Activated naive CD8-positive, alpha-beta T cell treated with anti-CD3 and anti-CD28 coated beads, Interleukin-2, amount 50 U/mL, for 16 hours (primary cell): Measurements from ENCODE around the gene ADCY6.

Experiments
- DNase-seq: peaks from one replicate; pipeline ENCODE4 v3.0.0-alpha.2; 2020; ENCODE audit warnings: low read depth, low spot score

The ADCY6 gene

DNA sequence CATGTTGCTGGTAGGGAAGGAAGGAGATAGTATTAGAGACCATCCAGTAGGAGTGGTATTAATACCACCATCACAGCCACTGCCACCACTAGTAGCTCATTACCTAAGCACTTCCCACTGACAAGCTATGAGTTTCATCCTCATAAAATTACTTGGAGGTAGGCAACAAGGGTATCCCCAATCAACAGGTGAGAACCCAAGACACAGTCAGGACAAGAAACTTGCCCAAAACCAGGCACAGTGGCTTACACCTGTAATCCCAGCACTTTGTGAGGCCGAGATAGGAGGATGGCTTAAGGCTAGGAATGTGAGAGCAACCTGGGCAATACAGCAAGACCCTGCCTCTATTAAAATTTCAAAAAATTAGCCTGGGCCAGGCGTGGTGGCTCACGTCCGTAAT, 5.5 kb downstream of the ADCY6 start:
- no peak for DNase-seq

- no peak for DNase-seq
Measured at GRCh38 chr12:48782457-48783395, 6.2 kb downstream of the ADCY6 start.

- no peak for DNase-seq
Measured at GRCh38 chr12:48781750-48782456, 7.0 kb downstream of the ADCY6 start.

DNA sequence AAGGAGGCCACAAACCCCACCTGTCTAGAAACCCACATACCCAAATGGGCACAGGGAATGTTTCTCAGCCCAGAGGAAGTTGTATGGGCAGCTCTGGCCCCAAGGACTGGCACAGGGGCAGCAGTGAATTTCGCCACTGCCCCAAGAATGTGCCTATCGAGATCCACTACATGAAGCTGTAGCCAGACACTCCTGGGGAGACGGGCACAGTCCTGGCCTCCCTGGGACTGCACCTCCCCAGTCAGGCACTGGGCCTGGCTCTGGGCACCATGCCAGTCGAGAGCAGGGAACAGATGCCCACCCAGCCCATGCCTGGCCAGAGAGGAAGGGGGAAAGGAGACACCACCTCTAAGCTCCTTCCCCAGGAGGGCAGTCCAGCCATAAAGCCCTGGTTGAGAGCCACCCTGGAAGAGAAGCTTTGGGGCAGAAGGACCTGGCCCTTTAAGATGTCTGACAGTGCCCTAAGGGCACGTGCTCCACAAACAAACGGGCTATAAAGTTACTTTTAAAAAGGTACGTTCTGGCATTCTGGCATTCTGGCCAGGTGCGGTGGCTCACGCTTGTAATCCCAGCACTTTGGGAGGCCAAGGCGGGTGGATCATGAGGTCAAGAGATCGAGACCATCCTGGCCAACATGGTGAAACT, 8.4 kb downstream of the ADCY6 start:
- no peak for DNase-seq

DNA sequence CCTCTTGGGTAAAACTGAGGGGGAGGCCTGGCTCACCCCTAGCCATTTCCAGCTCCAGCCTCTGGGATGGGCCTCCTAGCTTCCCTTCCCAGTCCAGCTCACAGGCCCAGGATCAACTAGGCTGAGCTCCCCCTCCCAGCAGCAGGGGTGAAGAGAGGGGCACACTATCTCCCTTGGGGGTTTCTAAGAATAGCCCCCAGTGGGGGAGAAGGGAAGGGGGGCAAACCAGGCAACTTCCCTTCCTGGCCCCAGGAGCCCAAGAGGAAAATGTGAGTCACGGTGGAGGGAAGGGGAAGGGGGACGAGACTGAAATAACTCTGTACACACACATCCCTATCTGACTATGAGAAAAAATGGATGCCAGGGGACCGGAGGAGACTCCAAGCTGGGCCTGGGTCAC, 9.0 kb downstream of the ADCY6 start:
- DNase-seq, result no peak

DNA sequence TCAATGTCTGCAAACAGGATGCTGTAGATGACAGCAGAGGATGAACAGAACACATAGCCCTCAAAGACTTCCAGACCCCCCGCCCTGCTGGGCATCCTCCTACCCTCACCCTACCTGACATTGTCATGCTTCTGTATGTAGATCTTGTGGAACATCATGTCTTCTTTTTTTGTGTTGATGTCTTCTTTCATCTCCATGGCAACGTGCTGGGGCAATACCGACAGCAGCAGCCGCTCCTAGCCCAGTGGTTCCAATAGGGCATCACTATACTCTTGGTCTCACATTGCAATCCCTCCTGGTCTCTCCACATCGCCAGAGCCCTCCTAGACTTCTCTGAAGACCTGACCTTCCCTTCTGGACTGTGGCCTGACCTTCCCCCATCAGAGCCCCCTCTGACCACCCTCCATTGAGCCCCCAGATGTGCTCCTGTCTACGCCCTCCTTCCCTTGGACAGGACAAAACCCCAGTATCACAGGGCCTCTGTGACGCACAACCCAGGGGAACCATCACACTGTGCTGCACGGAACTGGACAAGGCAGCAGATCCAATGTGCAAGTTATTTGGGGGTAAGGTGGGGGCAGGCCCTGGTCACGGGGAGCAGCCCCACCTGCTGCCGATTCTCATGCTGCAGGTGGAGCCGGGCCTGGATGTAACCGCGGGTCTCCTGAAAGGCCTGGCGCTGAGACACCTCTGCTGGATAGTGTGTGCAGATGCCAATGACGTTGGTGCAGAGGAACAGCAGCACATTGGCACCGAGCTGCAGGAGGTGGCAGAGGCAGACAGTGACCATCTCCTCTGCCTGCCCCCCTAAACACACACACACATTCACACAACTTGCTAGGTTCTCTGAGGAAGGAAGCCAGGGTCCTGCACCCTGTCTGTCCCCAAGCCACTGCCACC, 11.1 kb downstream of the ADCY6 start:
- no peak for DNase-seq

GRCh38 chr12:48776956-48777355, 11.9 kb downstream of the ADCY6 start:
- no peak for DNase-seq

- DNase-seq, result no peak
Measured at GRCh38 chr12:48775991-48776649, 12.8 kb downstream of the ADCY6 start.

DNA sequence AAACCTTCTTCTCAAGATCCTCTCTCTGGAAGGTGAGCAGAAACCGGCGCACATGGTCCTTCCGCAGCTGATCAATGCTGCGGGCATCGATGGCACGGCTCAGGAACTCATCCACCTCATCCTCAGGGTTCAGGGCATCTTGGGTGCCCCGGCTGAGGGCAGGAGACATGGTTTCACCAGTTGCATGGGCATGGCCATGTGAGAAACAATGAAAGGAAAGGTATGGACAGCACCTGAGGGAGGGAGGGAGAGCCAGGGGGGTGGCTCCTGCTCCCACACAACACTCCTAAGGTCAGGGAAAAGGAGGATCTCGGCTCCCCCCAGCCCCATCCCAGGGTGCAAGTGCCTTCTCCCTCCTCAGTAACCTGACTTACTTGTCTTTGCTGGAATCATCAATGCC, 13.6 kb downstream of the ADCY6 start:
- DNase-seq, result no peak

GRCh38 chr12:48774516-48774915, 14.4 kb downstream of the ADCY6 start:
- no peak for DNase-seq

DNA sequence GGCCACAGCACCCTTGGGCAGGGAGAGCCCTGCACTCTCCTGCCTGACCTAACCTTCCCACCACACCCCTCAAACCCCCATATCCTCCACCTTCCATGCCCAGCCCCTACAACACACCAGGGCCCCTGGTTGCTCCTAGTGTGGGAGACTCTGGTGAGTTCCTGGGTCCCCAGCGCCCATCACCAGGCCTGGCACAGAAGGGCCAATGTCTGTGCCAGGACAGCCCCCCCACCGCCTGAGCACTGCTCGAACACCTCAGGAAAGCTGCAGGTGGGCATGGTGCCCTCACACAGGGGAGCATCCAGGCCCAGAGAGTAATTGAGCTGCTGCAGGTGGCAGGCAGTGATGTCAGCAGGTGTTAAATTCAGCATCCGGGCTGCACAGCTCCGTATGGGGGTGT, 15.2 kb downstream of the ADCY6 start:
- DNase-seq, result no peak

DNA sequence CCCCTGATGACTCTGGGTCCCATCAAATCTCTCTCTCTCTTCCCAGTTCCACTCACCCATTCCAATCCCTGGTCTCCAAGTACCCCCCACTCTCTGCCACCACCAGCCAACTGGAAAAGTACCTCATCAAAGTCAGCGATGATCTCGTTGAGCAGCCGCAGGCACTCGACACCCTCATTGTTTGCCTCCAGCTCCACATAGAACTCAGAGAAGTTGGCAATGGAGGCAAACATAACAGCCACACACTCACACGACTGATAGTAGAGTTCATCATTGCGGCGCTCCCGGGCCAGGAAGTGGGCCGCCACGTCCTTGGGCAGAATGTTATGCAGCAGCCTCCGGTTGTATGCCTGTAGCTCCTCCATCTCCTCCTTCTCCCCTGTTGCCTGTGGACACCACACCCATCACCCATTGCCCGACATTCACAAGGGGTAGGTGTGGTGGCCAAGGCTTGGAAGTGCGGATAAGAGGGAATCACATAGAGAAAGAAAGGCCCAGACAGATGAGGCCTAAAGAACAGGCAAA, 17.2 kb downstream of the ADCY6 start:
- no peak for DNase-seq

- no peak for DNase-seq
Measured at GRCh38 chr12:48770756-48771155, 18.1 kb downstream of the ADCY6 start.

DNA sequence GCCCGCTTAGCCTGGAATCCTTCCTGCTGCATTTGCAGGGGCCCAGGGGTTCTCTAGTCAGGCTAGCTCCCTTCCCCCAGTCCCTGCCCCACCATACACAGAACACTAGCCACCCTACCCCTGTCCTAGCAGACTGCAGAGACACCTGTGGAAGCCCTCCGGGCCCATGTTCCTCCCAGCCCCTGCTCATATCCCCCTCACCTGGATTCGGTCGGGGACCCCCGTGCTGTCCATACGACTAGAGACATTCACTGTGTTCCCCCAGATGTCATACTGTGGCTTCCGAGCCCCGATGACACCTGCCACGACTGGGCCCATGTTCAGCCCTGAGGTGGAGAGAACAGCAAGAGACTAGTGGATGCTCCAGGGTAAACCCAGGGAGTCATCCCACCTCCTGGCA, 20.2 kb downstream of the ADCY6 start:
- DNase-seq, result no peak

- no peak for DNase-seq
Measured at GRCh38 chr12:48768147-48768546, 20.7 kb downstream of the ADCY6 start.

- no peak for DNase-seq
Measured at GRCh38 chr12:48767521-48767920, 21.4 kb downstream of the ADCY6 start.

DNA sequence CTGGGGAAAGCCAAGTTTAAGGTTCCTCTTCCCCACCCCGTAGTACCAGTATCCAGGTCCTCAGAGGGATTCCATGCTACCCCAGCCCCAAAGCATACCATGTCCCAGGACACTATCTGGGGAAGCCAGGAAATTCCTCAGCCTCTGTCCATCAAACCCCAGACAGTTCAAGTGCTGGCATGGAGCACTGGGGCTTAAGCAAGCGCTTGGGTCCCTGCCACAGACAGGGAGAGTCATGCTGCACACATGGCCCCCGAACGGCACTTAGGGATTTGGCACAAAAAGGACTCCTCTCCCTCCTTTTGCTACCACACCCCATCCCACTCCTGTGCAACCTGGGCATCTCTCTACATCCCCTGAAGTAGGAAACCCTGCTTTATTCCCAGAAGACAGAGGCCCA, 21.8 kb downstream of the ADCY6 start:
- DNase-seq, result no peak

DNA sequence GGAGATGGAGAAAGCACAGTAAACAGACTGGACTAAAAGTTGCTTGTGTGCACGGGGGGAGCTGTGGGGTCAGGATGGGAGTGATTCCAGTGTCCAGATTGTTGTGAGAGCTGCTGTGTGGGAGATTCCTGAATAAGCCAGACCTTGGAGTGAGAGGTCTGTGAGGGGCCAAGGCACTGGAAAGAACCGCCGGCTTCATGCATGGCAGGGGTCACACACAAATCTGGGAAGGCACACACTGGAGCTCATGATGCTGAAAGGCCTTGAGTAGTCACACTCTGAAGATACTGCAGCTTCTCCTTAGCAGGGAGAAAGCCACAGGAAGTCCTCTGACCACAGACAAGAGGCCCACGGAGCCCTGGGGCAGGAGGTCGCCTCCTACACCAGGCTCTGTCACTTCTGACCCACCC, 23.1 kb downstream of the ADCY6 start:
- DNase-seq, result no peak

DNA sequence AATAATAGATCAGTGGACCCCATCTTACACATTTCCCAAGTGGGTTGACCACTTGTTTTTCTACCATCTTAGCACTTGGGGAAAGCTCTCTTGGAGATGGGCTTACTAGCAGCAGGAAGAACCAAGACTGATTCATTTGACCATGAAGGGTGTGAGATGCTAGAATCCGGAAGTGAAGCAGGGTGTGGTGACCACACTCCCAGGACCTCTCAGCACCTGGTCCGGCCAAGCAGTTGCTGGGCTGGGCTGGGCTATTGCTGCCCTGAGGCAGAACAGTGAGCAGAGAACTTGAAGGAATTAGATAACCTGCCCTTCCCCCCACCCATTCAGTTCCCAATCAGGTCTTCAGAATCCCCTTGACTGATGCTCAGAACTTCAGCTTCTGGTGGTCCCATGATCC, 24.4 kb downstream of the ADCY6 start:
- DNase-seq, result no peak

GRCh38 chr12:48758737-48759136, 30.2 kb downstream of the ADCY6 start:
- DNase-seq, result no peak

DNA sequence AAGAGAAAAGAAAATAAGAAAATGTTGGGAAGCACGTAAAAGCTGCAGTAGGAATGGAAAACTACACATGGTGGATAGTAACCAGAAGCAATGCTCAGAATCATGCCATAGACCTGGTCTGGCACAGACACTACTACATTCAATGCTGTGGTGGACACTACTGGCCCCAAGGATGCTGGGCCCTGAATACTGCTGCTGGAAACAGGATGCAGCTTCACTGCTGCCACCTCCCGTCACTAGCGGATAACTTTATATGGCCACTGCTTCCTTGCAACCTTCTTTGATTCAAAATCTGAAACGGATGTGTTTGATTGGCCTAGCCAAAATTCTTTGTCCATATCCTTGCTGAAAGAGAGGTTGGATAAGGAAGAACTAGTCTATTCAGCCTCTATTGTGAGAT, 30.7 kb downstream of the ADCY6 start:
- DNase-seq, result no peak
